NCI-H2196 (cell line): ENCODE results near the gene VPS4B.
"Not testable (repeated sequence)": the region's sequence is repeated elsewhere in the genome, so short reads cannot be mapped to it uniquely, and the experiment has no call there.

Experiments
- DNase-seq: peaks from one replicate; lab custom pipeline; 2025; ENCODE audit not compliant: unreplicated experiment; lab: John Stamatoyannopoulos, UW

VPS4B gene

GRCh38 chr18:63422087-63422863 is at the start of gene VPS4B:
Gene VPS4B, minus strand, starts transcription at chr18:63422476. Its CDS starts 217 bp downstream, at chr18:63422259.
- peak; percentile 99 for DNase-seq

GRCh38 chr18:63470751-63471150 is 48.5 kb upstream of the VPS4B start:
- DNase-seq: no peak

- DNase-seq: no peak
Observed at GRCh38 chr18:63468575-63468974, 46.3 kb upstream of the VPS4B start.

- DNase-seq: no peak
Observed at GRCh38 chr18:63467699-63468098, 45.4 kb upstream of the VPS4B start.

GRCh38 chr18:63465059-63465458 is 42.8 kb upstream of the VPS4B start:
- DNase-seq: no peak

GRCh38 chr18:63464434-63464833 is 42.2 kb upstream of the VPS4B start:
- DNase-seq: no peak

- DNase-seq: no peak
Observed at GRCh38 chr18:63460414-63460813, 38.1 kb upstream of the VPS4B start.

GRCh38 chr18:63457977-63458376 is 35.7 kb upstream of the VPS4B start:
- no peak for DNase-seq

GRCh38 chr18:63454497-63454896 is 32.2 kb upstream of the VPS4B start:
- DNase-seq: no peak

- DNase-seq: not testable (repeated sequence)
Observed at GRCh38 chr18:63452751-63453150, 30.5 kb upstream of the VPS4B start.

- no peak for DNase-seq
Observed at GRCh38 chr18:63451799-63452660, 29.8 kb upstream of the VPS4B start.

GRCh38 chr18:63449426-63449825 is 27.1 kb upstream of the VPS4B start:
- DNase-seq: no peak

GRCh38 chr18:63447066-63447465 is 24.8 kb upstream of the VPS4B start:
- no peak for DNase-seq

GRCh38 chr18:63446266-63446665 is 24.0 kb upstream of the VPS4B start:
- no peak for DNase-seq

- no peak for DNase-seq
Observed at GRCh38 chr18:63445037-63445436, 22.8 kb upstream of the VPS4B start.

GRCh38 chr18:63444580-63444979 is 22.3 kb upstream of the VPS4B start:
- no peak for DNase-seq

- no peak for DNase-seq
Observed at GRCh38 chr18:63443829-63444228, 21.6 kb upstream of the VPS4B start.

- no peak for DNase-seq
Observed at GRCh38 chr18:63440881-63441280, 18.6 kb upstream of the VPS4B start.

- no peak for DNase-seq
Observed at GRCh38 chr18:63440219-63440618, 17.9 kb upstream of the VPS4B start.

- peak; percentile 63 for DNase-seq
Observed at GRCh38 chr18:63439334-63439733, 17.1 kb upstream of the VPS4B start.

- DNase-seq: no peak
Observed at GRCh38 chr18:63438181-63438580, 15.9 kb upstream of the VPS4B start.

- DNase-seq: no peak
Observed at GRCh38 chr18:63433334-63433866, 11.1 kb upstream of the VPS4B start.
